Heart left ventricle (tissue), 13 donors: ENCODE measurements around the gene PLAAT4.
"Not testable (repeated sequence)": the region's sequence is repeated elsewhere in the genome, so short reads cannot be mapped to it uniquely, and the experiment has no call there.

ENCODE experiments used
- POLR2A ChIP-seq, 2 donors: fragments of 450-650 bp; IDR thresholded peaks; one replicate each; pipeline ENCODE4 v1.6.1; 2017; ENCODE audit warnings: antibody characterized with exemption in 2 of 2, mild to moderate bottlenecking in 2 of 2, moderate library complexity in 2 of 2
- TF ChIP-seq, protein P1 (sequence below), 12 donors: fragments of 200-600 bp; sonication (generic) in 4 of 12; IDR thresholded peaks; one replicate each; pipeline versions ENCODE4 v1.5.0 to v1.8.0; 2018 to 2022; ENCODE audit warnings: antibody characterized with exemption in 12 of 12, mild to moderate bottlenecking in 5 of 12
- donor health status: ischemic (EF 13 %, LVEDD 7.1; RV severe dilation, severe dysfunction).
- donor health status: DM: no; HTN: yes; CAD: no.
- donor health status: DM: no; HTN: no; CAD: no.
- donor health status: ischemic (EF 25% LVEDD 6.9; RV normal size, moderate dysfunction).
- donor health status: ischemic (EF 25% LVEDD 5.7; RV mildly dilated, moderate dysfunction).
- donor health status: ischemic (EF 35%, LVEDD 5.7; RV mildly dilated, moderate dysfunction).
- donor health status: nonischemic (EF 11% LVEDD 7.7; RV severe dilation, severe dysfunction).
- donor health status: DM: yes; HTN: yes; CAD: no.
- donor health status: PGD.
- donor health status: ischemic (EF 29% LVEDD 5.4; RV normal size, mild dysfunction).
- donor health status: nonischemic (EF 23%, LVEDD 6.1; RV moderate dilation, normal function).

DNA sequence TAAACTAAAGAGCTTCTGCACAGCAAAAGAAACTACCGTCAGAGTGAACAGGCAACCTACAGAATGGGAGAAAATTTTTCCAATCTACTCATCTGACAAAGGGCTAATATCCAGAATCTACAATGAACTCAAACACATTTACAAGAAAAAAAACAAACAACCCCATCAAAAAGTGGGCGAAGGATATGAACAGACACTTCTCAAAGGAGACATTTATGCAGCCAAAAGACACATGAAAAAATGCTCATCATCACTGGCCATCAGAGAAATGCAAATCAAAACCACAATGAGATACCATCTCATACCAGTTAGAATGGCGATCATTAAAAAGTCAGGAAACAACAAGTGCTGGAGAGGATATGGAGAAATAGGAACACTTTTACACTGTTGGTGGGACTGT, 42.3 kb downstream of the PLAAT4 start:
- TF ChIP-seq, protein P1, sequence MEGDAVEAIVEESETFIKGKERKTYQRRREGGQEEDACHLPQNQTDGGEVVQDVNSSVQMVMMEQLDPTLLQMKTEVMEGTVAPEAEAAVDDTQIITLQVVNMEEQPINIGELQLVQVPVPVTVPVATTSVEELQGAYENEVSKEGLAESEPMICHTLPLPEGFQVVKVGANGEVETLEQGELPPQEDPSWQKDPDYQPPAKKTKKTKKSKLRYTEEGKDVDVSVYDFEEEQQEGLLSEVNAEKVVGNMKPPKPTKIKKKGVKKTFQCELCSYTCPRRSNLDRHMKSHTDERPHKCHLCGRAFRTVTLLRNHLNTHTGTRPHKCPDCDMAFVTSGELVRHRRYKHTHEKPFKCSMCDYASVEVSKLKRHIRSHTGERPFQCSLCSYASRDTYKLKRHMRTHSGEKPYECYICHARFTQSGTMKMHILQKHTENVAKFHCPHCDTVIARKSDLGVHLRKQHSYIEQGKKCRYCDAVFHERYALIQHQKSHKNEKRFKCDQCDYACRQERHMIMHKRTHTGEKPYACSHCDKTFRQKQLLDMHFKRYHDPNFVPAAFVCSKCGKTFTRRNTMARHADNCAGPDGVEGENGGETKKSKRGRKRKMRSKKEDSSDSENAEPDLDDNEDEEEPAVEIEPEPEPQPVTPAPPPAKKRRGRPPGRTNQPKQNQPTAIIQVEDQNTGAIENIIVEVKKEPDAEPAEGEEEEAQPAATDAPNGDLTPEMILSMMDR (IDR thresholded peaks at IDR 0.05): not testable (repeated sequence)
- not testable (repeated sequence) for TF ChIP-seq POLR2A (IDR thresholded peaks at IDR 0.05)
